OCI-LY7 (cell line): ENCODE data around the gene SPR. TPM values are rescaled to one million over a fixed set of nuclear protein-coding genes. Genes with fewer than 3 reads are reported as not detected.

Source experiments
- BruUV-seq: library from RNA; stranded (reverse); fragments of 400-500 nt; replicated peaks from 2 replicates; lab custom pipeline; 2021; lab: Mats Ljungman, UMichigan
- CTCF ChIA-PET: fragments of 300-600 bp; sonication (Branson Sonifier 250); formaldehyde crosslinking; loops from one replicate; lab custom pipeline; 2022; ENCODE audit warnings: antibody characterized with exemption; ENCODE audit not compliant: unreplicated experiment; lab: Charles Lee
- POLR2A ChIA-PET: fragments of 300-600 bp; sonication (Branson Sonifier 250); formaldehyde crosslinking; loops from one replicate; lab custom pipeline; 2022; ENCODE audit warnings: antibody characterized with exemption; lab: Charles Lee
- DNase-seq: peaks from one replicate; pipeline ENCODE4 v3.0.0-alpha.2; 2015; ENCODE audit warnings: low spot score
- H2AFZ ChIP-seq: fragments of 200-600 bp; sonication (generic), shearing (Covaris generic); 2 replicates; pipeline ENCODE4 v1.6.1; 2014; ENCODE audit warnings: mild to moderate bottlenecking, antibody characterized with exemption, low read length, moderate library complexity
- H3K27ac ChIP-seq: fragments of 200-600 bp; sonication (generic); 2 replicates; pipeline ENCODE4 v1.5.1; 2014; ENCODE audit warnings: mixed run types, low read depth, mild to moderate bottlenecking, moderate library complexity, low read length, inconsistent platforms; ENCODE audit not compliant: poor library complexity, severe bottlenecking
- H3K36me3 ChIP-seq: fragments of 200-600 bp; sonication (generic); 2 replicates; pipeline ENCODE4 v1.6.1; 2014; ENCODE audit warnings: mild to moderate bottlenecking, antibody characterized with exemption, low read length, moderate library complexity, mixed read lengths; ENCODE audit not compliant: insufficient read depth
- H3K4me1 ChIP-seq: fragments of 200-600 bp; sonication (generic); 2 replicates; pipeline ENCODE4 v1.5.1; 2014; ENCODE audit warnings: mild to moderate bottlenecking, low read length; ENCODE audit not compliant: insufficient read depth, poor library complexity, severe bottlenecking
- H3K4me2 ChIP-seq: fragments of 200-600 bp; sonication (generic); 2 replicates; pipeline ENCODE4 v1.6.1; 2014; ENCODE audit warnings: mild to moderate bottlenecking, low read length
- H3K4me3 ChIP-seq: fragments of 200-600 bp; sonication (generic); 2 replicates; pipeline ENCODE4 v1.5.1; 2014; ENCODE audit warnings: mild to moderate bottlenecking, low read depth, low read length; ENCODE audit not compliant: poor library complexity, severe bottlenecking
- H3K79me2 ChIP-seq: fragments of 200-600 bp; sonication (generic); 2 replicates; pipeline ENCODE4 v1.6.1; 2016; ENCODE audit warnings: low read depth, mild to moderate bottlenecking, low read length, moderate library complexity, mixed read lengths; ENCODE audit not compliant: insufficient read depth
- H3K9me2 ChIP-seq: fragments of 200-600 bp; sonication (generic); 2 replicates; pipeline ENCODE4 v1.6.1; 2016; ENCODE audit warnings: mild to moderate bottlenecking, low read length, mixed read lengths; ENCODE audit not compliant: insufficient read depth
- H3K9me3 ChIP-seq: fragments of 200-600 bp; sonication (generic); 2 replicates; pipeline ENCODE4 v1.6.1; 2014; ENCODE audit warnings: mild to moderate bottlenecking, mixed run types, low read length, mixed read lengths
- H4K20me1 ChIP-seq: fragments of 200-600 bp; sonication (generic); 2 replicates; pipeline ENCODE4 v1.6.1; 2014; ENCODE audit warnings: mild to moderate bottlenecking, antibody characterized with exemption, low read length, moderate library complexity, mixed read lengths; ENCODE audit not compliant: insufficient read depth
- EZH2phosphoT487 ChIP-seq: fragments of 200-600 bp; sonication (generic); IDR thresholded peaks from 2 replicates; pipeline ENCODE4 v1.6.1; 2018; ENCODE audit warnings: low read depth, borderline replicate concordance, mild to moderate bottlenecking, mixed run types, antibody characterized with exemption, low read length, moderate library complexity, mixed read lengths
- intact Hi-C: fragments of 100-400 bp; cut with micrococcal nuclease; formaldehyde crosslinking; loops from one replicate; pipeline ENCODE4 v1.10.0; 2022; ENCODE audit not compliant: unreplicated experiment
- total RNA-seq, 2 experiments: library from RNA; depleted of rRNA in 1 of 2; stranded (reverse); fragments of >200 nt in 1 of 2; shearing (Covaris generic) in 1 of 2; gene quantifications; 2 replicates each; pipeline ENCODE4 v1.2.3, GENCODE V29; 2014 to 2022
- TF ChIP-seq, protein P1 (sequence below): fragments of 200-600 bp; sonication (generic); conservative IDR thresholded peaks from 2 replicates; pipeline ENCODE4 v1.5.1; 2014; ENCODE audit warnings: mild to moderate bottlenecking, antibody characterized with exemption, low read length, moderate library complexity, mixed read lengths

SPR gene
- total RNA-seq, 2 experiments from 2014 or later = not detected

DNA sequence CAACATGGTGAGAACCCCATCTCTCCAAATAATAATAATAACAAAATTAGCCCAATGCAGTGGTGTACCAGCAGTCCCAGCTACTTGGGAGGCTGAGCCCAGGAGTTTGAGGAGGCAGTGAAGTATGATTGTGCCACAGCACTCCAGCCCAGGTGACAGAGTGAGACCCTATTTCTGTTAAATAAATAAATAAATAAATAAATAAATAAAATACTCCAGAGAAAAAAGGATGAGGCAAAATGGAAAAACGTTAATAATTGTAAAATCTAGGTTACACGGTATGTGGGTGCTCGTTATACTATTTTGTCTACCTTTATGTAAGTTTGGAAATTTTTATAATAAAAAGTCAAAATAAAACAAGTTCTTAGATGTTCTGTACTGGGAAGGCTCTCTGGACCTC, 21.5 kb downstream of the SPR start:
- Histone ChIP-seq H3K4me3 (no peak overlapping the region), H3K4me2 (no peak overlapping the region), H3K4me1 (no peaks in the 10 kb centered on the region), H3K9me2 (no peaks in the 10 kb centered on the region), H3K27ac (no peak overlapping the region), H2AFZ (no peak overlapping the region), H3K36me3 (no peaks in the 10 kb centered on the region), H4K20me1 (no peaks in the 10 kb centered on the region), H3K9me3 (no peaks in the 10 kb centered on the region), H3K79me2 (no peaks in the 10 kb centered on the region)
- DNase-seq = no peak
- CTCF ChIA-PET = no interaction called here
- POLR2A ChIA-PET = no interaction called here
- TF ChIP-seq, protein P1, sequence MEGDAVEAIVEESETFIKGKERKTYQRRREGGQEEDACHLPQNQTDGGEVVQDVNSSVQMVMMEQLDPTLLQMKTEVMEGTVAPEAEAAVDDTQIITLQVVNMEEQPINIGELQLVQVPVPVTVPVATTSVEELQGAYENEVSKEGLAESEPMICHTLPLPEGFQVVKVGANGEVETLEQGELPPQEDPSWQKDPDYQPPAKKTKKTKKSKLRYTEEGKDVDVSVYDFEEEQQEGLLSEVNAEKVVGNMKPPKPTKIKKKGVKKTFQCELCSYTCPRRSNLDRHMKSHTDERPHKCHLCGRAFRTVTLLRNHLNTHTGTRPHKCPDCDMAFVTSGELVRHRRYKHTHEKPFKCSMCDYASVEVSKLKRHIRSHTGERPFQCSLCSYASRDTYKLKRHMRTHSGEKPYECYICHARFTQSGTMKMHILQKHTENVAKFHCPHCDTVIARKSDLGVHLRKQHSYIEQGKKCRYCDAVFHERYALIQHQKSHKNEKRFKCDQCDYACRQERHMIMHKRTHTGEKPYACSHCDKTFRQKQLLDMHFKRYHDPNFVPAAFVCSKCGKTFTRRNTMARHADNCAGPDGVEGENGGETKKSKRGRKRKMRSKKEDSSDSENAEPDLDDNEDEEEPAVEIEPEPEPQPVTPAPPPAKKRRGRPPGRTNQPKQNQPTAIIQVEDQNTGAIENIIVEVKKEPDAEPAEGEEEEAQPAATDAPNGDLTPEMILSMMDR = no peak
- no peak for TF ChIP-seq EZH2phosphoT487
- intact Hi-C loops = no loop called here
- no TSS peak for BruUV-seq

DNA sequence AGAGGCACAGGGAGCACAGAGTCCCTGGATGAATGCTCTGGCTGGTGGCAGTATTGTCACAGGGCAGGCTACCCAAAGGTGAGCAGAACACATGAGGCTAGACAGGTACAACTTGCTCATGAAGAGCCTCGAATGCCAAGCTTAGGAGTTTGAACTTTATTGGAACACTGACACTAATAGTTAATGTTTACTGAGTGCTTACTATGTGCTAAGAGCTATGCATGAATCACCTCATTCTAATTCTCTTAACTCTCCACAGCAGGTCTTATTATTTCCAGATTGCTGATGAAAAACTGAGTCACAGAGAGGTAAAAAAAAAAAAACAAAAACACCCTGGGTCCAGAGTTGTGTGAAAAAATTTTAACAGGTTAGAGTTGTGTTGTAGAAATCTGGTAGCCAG, 24.0 kb downstream of the SPR start:
- H3K36me3 ChIP-seq = no peaks in the 10 kb centered on the region
- TF ChIP-seq, protein P1 = no peak
- no peak for TF ChIP-seq EZH2phosphoT487
- H3K4me3 ChIP-seq = no peak overlapping the region
- no TSS peak for BruUV-seq
- no peak overlapping the region for H2AFZ ChIP-seq
- H3K79me2 ChIP-seq = no peaks in the 10 kb centered on the region
- H3K27ac ChIP-seq = no peak overlapping the region
- H3K4me2 ChIP-seq = no peak overlapping the region
- ChIA-PET CTCF (no interaction called here), POLR2A (no interaction called here)
- no peaks in the 10 kb centered on the region for H3K9me3 ChIP-seq
- DNase-seq = no peak
- intact Hi-C loops = no loop called here
- no peaks in the 10 kb centered on the region for H3K9me2 ChIP-seq
- no peaks in the 10 kb centered on the region for H4K20me1 ChIP-seq
- H3K4me1 ChIP-seq = peaks cover 5% of the 10 kb centered on the region

DNA sequence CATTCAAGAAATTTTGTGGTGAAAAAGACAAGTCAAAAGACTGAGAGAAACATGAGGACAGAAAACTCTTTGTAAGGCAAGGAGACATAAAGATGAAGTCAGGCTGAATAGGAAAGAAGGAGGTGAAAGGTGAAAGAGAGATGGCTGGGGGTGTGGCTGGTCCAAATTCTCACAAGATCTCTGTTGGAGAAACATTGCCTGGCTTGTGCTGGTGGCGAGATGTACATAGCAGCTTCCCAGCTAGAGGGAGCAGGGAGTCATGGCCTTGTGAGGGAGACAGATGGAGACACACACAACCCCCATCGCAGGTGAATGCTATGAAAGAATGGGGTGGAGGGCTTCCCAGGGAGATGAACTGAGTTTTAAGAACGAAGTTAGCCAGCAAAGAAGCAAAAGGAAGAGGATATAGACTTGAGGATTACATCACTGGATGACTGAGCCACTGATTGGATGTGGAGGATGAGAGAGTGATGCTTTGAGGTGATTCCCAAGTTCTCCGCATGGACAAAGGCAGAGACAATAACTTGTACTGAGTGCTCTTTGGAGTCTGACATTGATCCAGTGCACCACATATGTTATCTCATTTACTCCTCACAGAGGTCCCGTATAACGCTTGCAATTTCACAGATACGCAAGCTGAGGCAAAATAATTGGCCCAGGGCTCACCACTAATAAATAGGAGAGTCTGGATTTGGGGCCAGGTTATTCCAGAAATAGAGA, 26.4 kb downstream of the SPR start:
- no peaks in the 10 kb centered on the region for H3K9me3 ChIP-seq
- TF ChIP-seq, protein P1 = no peak
- no peak for TF ChIP-seq EZH2phosphoT487
- no TSS peak for BruUV-seq
- no peak for DNase-seq
- H3K4me1 ChIP-seq = peaks cover 5% of the 10 kb centered on the region
- no peak overlapping the region for H2AFZ ChIP-seq
- no peak overlapping the region for H3K27ac ChIP-seq
- H3K4me3 ChIP-seq = no peak overlapping the region
- H3K4me2 ChIP-seq = no peak overlapping the region
- intact Hi-C loops = no loop called here
- no peaks in the 10 kb centered on the region for H3K9me2 ChIP-seq
- ChIA-PET CTCF (no interaction called here), POLR2A (no interaction called here)
- no peaks in the 10 kb centered on the region for H3K79me2 ChIP-seq
- no peaks in the 10 kb centered on the region for H4K20me1 ChIP-seq
- H3K36me3 ChIP-seq = no peaks in the 10 kb centered on the region
